Subcutaneous adipose tissue (tissue), 4 donors: Measurements from ENCODE around the gene TAS2R30. TPM values are rescaled to one million over a fixed set of nuclear protein-coding genes. Genes with fewer than 3 reads are reported as not detected.

Source experiments
- CTCF ChIP-seq: fragments of 450-650 bp; IDR thresholded peaks from one replicate; pipeline ENCODE4 v1.5.1; 2016; ENCODE audit warnings: low read depth, mild to moderate bottlenecking, control low read depth, antibody characterized with exemption, moderate library complexity
- total RNA-seq, 4 donors: library from RNA; depleted of rRNA; stranded (reverse); fragments of >200 nt; gene quantifications; one replicate each; pipeline ENCODE4 v1.1.0, GENCODE V29; 2016

Gene TAS2R30, protein sequence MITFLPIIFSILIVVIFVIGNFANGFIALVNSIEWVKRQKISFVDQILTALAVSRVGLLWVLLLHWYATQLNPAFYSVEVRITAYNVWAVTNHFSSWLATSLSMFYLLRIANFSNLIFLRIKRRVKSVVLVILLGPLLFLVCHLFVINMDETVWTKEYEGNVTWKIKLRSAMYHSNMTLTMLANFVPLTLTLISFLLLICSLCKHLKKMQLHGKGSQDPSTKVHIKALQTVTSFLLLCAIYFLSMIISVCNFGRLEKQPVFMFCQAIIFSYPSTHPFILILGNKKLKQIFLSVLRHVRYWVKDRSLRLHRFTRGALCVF
- 10 to 100 TPM in 2 of 4 donors, 1 to 10 TPM in 2; 5.1 to 17.9 (median 11.8) TPM for total RNA-seq

DNA sequence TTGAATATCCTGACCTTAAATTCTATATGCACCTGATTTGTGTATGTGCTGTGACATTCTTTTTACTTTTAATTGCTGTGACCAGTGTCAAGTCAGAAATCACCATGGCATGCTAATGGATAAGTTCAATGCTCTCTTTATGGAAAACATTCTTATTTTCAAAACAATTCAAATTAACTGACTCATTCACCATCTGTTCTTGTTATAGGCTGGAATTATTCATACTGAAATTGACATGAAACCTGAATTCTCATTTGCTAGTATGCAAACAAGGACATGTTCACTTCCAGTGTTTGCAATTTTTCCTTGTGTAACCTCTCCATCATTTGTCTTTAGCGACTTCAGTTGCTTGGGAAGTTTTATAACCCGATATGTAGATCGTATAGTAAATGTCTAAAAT lies at the start of gene TAS2R30:
Gene TAS2R30 (minus strand): TSS at position 340 of the 400 bp plus-strand sequence. CDS start 400 bp downstream, outside the sequence.
- no peak for TF ChIP-seq CTCF

DNA sequence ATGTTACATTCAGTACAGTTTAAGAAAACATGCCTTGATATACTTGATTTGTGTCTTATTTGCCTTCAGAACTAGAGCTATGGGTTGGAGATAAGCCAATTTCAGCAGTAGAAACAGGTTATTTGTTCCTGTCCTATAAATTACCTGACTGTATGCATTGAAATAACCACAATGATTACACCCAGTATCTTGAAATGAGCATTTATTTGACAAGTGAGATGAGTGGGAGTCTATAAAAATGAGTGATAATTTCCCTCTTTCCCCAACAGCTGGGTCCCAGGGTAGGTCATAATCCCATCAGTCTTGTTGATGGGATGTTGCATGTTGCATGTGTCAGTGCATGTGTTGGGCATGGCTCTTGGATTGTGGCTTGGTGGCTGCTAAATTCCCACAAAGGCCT lies 48.6 kb upstream of the TAS2R30 start:
- TF ChIP-seq CTCF = no peak

- no peak for TF ChIP-seq CTCF
These were observed 48.1 kb upstream of the TAS2R30 start for GRCh38 chr12:11182529-11182928.

DNA sequence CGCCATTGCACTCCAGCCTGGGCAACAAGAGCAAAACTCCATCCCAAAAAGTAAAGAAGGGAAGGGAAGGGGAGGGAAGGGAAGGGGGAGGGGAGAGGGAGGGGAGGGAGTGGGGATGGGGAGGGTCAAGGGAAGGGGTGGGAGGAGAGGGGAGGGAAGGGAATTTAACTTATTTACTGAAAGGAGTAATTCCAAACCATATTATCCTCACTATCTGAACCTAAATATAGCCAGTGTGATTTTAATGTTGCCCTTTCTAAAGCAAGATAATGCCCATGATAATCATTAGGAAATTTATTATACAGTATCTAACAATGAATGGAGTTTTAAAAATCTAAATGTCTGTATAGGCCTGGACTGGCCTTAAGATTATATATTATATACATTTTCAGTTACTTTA lies 43.8 kb upstream of the TAS2R30 start:
- no peak for TF ChIP-seq CTCF

- no peak for TF ChIP-seq CTCF
These were observed 39.6 kb upstream of the TAS2R30 start for GRCh38 chr12:11174022-11174421.

- TF ChIP-seq CTCF = no peak
These were observed 37.7 kb upstream of the TAS2R30 start for GRCh38 chr12:11171969-11172675.

- TF ChIP-seq CTCF = no peak
These were observed 36.9 kb upstream of the TAS2R30 start, which contains the start of gene SMIM10L1 for GRCh38 chr12:11171145-11171968. Gene SMIM10L1 (plus strand): TSS chr12:11171194. CDS start chr12:11171357, 163 bp downstream.
